A549 (cell line): ENCODE data around the gene FARP2. TPM values are rescaled to one million over a fixed set of nuclear protein-coding genes. Genes with fewer than 3 reads are reported as not detected.

Experiments used
- ATAC-seq, 2 experiments: fragments of 200-7000 bp in 1 of 2; fragments of >200 bp in 1 of 2; cut with Nextera tagmentation in 1 of 2; cut with Tn5 transposase in 1 of 2; 3 replicates each; pipeline versions ENCODE4 v1.8.0 to v1.9.1; 2018 to 2020; ENCODE audit warnings: mild to moderate bottlenecking in 1 of 2, moderate library complexity in 1 of 2
- CTCF ChIA-PET: fragments of 300-600 bp; sonication (Branson Sonifier 250); formaldehyde crosslinking; extraction: SDS; loops from one replicate; lab custom pipeline; 2021; ENCODE audit warnings: antibody characterized with exemption, inconsistent platforms; lab: Yijun Ruan, JAX
- POLR2A ChIA-PET: fragments of 350-600 bp; formaldehyde crosslinking; extraction: SDS; loops from one replicate; lab custom pipeline; 2021; ENCODE audit warnings: antibody characterized with exemption, inconsistent platforms; lab: Yijun Ruan, JAX
- DNase-seq, 2 experiments: peaks; one replicate each; pipeline versions ENCODE4 v3.0.0 to v3.0.0-alpha.2; 2011 to 2016; ENCODE audit warnings: low read depth in 1 of 2, low spot score in 1 of 2
- FAIRE-seq: peaks from 2 replicates; lab custom pipeline; 2011; peaks lifted over from hg19 to GRCh38; lab: Jason Lieb, UNC
- H3K27ac ChIP-seq, 2 experiments: fragments of >200 bp; sonication (Bioruptor Twin); formaldehyde crosslinking; 3 replicates each; pipeline ENCODE4 v1.5.1; 2016 to 2017
- H3K4me1 ChIP-seq: fragments of >200 bp; sonication (Bioruptor Twin); formaldehyde crosslinking; 3 replicates; pipeline ENCODE4 v1.6.1; 2016
- H3K4me2 ChIP-seq: fragments of >200 bp; sonication (Bioruptor Twin); formaldehyde crosslinking; 3 replicates; pipeline ENCODE4 v1.6.1; 2016
- H3K4me3 ChIP-seq: fragments of >200 bp; sonication (Bioruptor Twin); formaldehyde crosslinking; 3 replicates; pipeline ENCODE4 v1.5.1; 2016
- H3K9me3 ChIP-seq: fragments of >200 bp; sonication (Bioruptor Twin); formaldehyde crosslinking; 3 replicates; pipeline ENCODE4 v1.6.1; 2016
- CBX2 ChIP-seq: fragments of 200-600 bp; sonication (generic); IDR thresholded peaks from 2 replicates; pipeline ENCODE4 v1.6.1; 2016; ENCODE audit warnings: low read depth, mild to moderate bottlenecking, borderline replicate concordance
- CEBPB ChIP-seq, 2 experiments: fragments of >200 bp in 1 of 2; sonication (Bioruptor Twin) in 1 of 2; formaldehyde crosslinking in 1 of 2; IDR thresholded peaks; 2 replicates each; pipeline ENCODE4 v1.6.1; 2012 to 2016
- EP300 ChIP-seq, 2 experiments: fragments of >200 bp; sonication (Bioruptor Twin); formaldehyde crosslinking; IDR thresholded peaks; 2 replicates in 1 of 2; 3 replicates in 1 of 2; pipeline ENCODE4 v1.6.1; 2016 to 2017
- FOSL2 ChIP-seq, 2 experiments: fragments of 450-650 bp in 1 of 2; fragments of >200 bp in 1 of 2; sonication (Bioruptor Twin) in 1 of 2; formaldehyde crosslinking; IDR thresholded peaks; 2 replicates each; pipeline versions ENCODE4 v1.5.0 to v1.6.1; 2016 to 2020; ENCODE audit warnings: mild to moderate bottlenecking in 1 of 2, moderate library complexity in 1 of 2
- HOXB13 ChIP-seq: fragments of 250-450 bp; sonication (Bioruptor Pico); IDR thresholded peaks from 2 replicates; pipeline ENCODE4 v1.5.0; 2020; ENCODE audit warnings: low read depth, mild to moderate bottlenecking, moderate library complexity
- JUN ChIP-seq, 2 experiments: fragments of >200 bp; sonication (Bioruptor Twin); formaldehyde crosslinking; IDR thresholded peaks; 2 replicates in 1 of 2; 3 replicates in 1 of 2; pipeline ENCODE4 v1.6.1; 2016 to 2017
- KDM5A ChIP-seq: fragments of 200-600 bp; sonication (generic); IDR thresholded peaks from 2 replicates; pipeline ENCODE4 v1.6.1; 2016; ENCODE audit warnings: antibody characterized with exemption, mild to moderate bottlenecking
- MAFK ChIP-seq: fragments of 450-650 bp; IDR thresholded peaks from 2 replicates; pipeline ENCODE4 v1.6.1; 2014; ENCODE audit not compliant: partially characterized antibody
- MYC ChIP-seq: IDR thresholded peaks from 2 replicates; pipeline ENCODE4 v1.6.1; 2012; ENCODE audit warnings: mild to moderate bottlenecking, inconsistent platforms, low read length, improper control_type of control experiment, borderline replicate concordance
- PHF8 ChIP-seq: fragments of 200-600 bp; sonication (generic); IDR thresholded peaks from 2 replicates; pipeline ENCODE4 v1.6.1; 2016; ENCODE audit warnings: low read depth, mild to moderate bottlenecking, antibody characterized with exemption, moderate library complexity, borderline replicate concordance
- POLR2A ChIP-seq: IDR thresholded peaks from 2 replicates; pipeline ENCODE4 v1.6.1; 2012; ENCODE audit warnings: mild to moderate bottlenecking, low read length
- RAD21 ChIP-seq, 2 experiments: fragments of >200 bp in 1 of 2; sonication (Bioruptor Twin) in 1 of 2; formaldehyde crosslinking in 1 of 2; IDR thresholded peaks in 1 of 2; conservative IDR thresholded peaks in 1 of 2; 2 replicates in 1 of 2; 3 replicates in 1 of 2; pipeline ENCODE4 v1.6.1; 2012 to 2018; ENCODE audit warnings: inconsistent platforms in 1 of 2
- RARB ChIP-seq: fragments of 250-450 bp; sonication (Bioruptor Pico); IDR thresholded peaks from 2 replicates; pipeline ENCODE4 v1.8.0; 2021; ENCODE audit warnings: mild to moderate bottlenecking, moderate library complexity
- SREBF2 ChIP-seq: fragments of 450-650 bp; IDR thresholded peaks from 2 replicates; pipeline ENCODE4 v1.6.1; 2014; ENCODE audit warnings: mild to moderate bottlenecking, moderate library complexity
- TFCP2L1 ChIP-seq: fragments of 250-450 bp; sonication (Bioruptor Pico); IDR thresholded peaks from 2 replicates; pipeline ENCODE4 v1.5.0; 2021; ENCODE audit warnings: mild to moderate bottlenecking
- ZSCAN20 ChIP-seq: fragments of 250-450 bp; sonication (Bioruptor Pico); IDR thresholded peaks from 2 replicates; pipeline ENCODE4 v1.8.0; 2022; ENCODE audit warnings: mild to moderate bottlenecking, moderate library complexity
- WGBS: methylation state at CpG from one replicate; pipeline ENCODE4 v1.1.6; 2017; ENCODE audit errors: missing lambda C conversion rate; 5-methylcytosine and 5-hydroxymethylcytosine counted together
- polyA plus RNA-seq, 4 experiments: library from polyadenylated mRNA; depleted of rRNA in 3 of 4; stranded (reverse); fragments of >200 nt; fragmentation: RNase III in 1 of 4; extraction: RNeasy Plus Mini Kit Qiagen cat#74134 plus additional on column Dnase treatment in 1 of 4; gene quantifications; 2 replicates in 3 of 4; 3 replicates in 1 of 4; pipeline ENCODE4 v1.2.3, GENCODE V29; 2011 to 2017
- TF ChIP-seq, protein P1 (sequence below): fragments of >200 bp; sonication (Bioruptor Twin); formaldehyde crosslinking; IDR thresholded peaks from 2 replicates; pipeline ENCODE4 v1.6.1; 2016
- TF ChIP-seq, protein P2 (sequence below): fragments of >200 bp; sonication (Bioruptor Twin); formaldehyde crosslinking; IDR thresholded peaks from 3 replicates; pipeline ENCODE4 v1.6.1; 2016
- TF ChIP-seq, protein P3 (sequence below): fragments of 150-350 bp; IDR thresholded peaks from 2 replicates; pipeline ENCODE4 v1.6.1; 2014; ENCODE audit warnings: low read depth, mild to moderate bottlenecking, low read length
- TF ChIP-seq, protein P4 (sequence below): IDR thresholded peaks from 2 replicates; pipeline ENCODE4 v1.6.1; 2012

FARP2 gene
- polyA plus RNA-seq, 2 of the 4 experiments (the other 2 are of a cell fraction), result 17.0 to 29.1 TPM

DNA sequence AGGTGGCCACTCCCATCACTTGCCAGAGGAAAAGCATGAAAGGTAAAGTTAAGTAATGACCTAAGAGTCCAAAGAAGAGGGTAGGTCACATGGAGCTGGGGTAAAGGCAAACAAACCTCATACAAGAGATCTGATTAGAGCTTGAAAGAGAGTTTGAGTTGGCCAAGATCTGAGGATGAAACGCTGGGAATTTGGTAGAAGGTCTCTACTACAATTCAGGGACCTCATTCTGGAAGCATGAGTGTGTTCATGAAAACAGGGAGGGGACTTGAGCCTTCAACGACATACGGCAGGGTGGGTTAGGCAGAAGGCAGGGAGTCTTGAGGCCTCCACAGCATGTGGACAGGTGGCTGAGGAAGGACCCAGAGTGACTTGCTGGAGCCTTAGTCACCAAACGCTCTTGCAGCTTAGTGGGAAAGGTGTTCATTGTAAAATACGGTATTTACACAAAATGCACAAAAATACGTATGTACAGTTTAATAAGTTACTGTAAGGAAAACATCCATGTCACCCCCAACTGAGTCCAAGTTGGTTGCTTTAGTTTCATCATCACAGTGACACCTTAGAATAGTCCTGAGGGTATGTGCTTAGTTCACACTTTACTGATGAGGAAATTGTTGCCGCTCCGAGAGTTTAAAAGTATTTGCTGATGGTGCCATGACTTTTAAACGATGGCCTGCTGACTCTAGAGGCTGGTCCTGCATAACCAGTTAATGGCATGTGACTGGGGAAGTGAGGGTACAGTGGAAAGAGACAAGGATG, 5.0 kb upstream of the FARP2 start:
- POLR2A ChIA-PET, result interaction anchor here (0.6 kb wide), 1 partner anchor 35 kb away, joined by 3 read pairs; no protein-coding TSS in a partner anchor
- ATAC-seq (peak in 1 of 2 experiments; percentile 10; a peak in 2 of 6 replicates), FAIRE-seq (no peak), DNase-seq (peak in 1 of 2 experiments; percentile 79)
- Histone ChIP-seq H3K27ac (peak overlapping the region; percentile 59 to 76), H3K4me1 (peaks cover 62% of the 10 kb centered on the region), H3K4me2 (peak overlapping the region; percentile 65), H3K9me3 (no peaks in the 10 kb centered on the region), H3K4me3 (peak overlapping the region; percentile 0; the same call in 2 of the 3 replicates)
- 6% methylated on average over 9 of the region's 9 CpGs for WGBS
- CTCF ChIA-PET, result interaction anchor here (1.6 to 1.9 kb wide), 2 partner anchors 35 to 527 kb away, joined by 3 to 4 read pairs; no protein-coding TSS in a partner anchor
- TF ChIP-seq, protein P1, sequence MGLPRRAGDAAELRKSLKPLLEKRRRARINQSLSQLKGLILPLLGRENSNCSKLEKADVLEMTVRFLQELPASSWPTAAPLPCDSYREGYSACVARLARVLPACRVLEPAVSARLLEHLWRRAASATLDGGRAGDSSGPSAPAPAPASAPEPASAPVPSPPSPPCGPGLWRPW, result 0 out of 2 replicates have a peak, but pooled peaks have one; percentile 42
- TF ChIP-seq MAFK (peak; percentile 5), MYC (no peak), RARB (CRISPR knock-in tag) (no peak), JUN (IDR thresholded peaks at IDR 0.05) (peak; percentile 46 to 60; a peak in 2 of 5 replicates), TFCP2L1 (no peak), CEBPB (IDR thresholded peaks at IDR 0.05) (peak; percentile 9 to 69; a peak in 1 of 4 replicates), PHF8 (no peak), SREBF2 (no peak), ZSCAN20 (no peak), CBX2 (no peak), KDM5A (no peak), EP300 (IDR thresholded peaks at IDR 0.05) (peak; percentile 60 to 69; a peak in 2 of 5 replicates)
- TF ChIP-seq, protein P2, sequence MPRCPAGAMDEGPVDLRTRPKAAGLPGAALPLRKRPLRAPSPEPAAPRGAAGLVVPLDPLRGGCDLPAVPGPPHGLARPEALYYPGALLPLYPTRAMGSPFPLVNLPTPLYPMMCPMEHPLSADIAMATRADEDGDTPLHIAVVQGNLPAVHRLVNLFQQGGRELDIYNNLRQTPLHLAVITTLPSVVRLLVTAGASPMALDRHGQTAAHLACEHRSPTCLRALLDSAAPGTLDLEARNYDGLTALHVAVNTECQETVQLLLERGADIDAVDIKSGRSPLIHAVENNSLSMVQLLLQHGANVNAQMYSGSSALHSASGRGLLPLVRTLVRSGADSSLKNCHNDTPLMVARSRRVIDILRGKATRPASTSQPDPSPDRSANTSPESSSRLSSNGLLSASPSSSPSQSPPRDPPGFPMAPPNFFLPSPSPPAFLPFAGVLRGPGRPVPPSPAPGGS, result peak; percentile 62; the same call in 1 of the 3 replicates
- TF ChIP-seq, protein P3, sequence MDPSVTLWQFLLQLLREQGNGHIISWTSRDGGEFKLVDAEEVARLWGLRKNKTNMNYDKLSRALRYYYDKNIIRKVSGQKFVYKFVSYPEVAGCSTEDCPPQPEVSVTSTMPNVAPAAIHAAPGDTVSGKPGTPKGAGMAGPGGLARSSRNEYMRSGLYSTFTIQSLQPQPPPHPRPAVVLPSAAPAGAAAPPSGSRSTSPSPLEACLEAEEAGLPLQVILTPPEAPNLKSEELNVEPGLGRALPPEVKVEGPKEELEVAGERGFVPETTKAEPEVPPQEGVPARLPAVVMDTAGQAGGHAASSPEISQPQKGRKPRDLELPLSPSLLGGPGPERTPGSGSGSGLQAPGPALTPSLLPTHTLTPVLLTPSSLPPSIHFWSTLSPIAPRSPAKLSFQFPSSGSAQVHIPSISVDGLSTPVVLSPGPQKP, result no peak
- TF ChIP-seq, protein P4, sequence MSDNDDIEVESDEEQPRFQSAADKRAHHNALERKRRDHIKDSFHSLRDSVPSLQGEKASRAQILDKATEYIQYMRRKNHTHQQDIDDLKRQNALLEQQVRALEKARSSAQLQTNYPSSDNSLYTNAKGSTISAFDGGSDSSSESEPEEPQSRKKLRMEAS, result 0 out of 2 replicates have a peak, but pooled peaks have one; percentile 23

DNA sequence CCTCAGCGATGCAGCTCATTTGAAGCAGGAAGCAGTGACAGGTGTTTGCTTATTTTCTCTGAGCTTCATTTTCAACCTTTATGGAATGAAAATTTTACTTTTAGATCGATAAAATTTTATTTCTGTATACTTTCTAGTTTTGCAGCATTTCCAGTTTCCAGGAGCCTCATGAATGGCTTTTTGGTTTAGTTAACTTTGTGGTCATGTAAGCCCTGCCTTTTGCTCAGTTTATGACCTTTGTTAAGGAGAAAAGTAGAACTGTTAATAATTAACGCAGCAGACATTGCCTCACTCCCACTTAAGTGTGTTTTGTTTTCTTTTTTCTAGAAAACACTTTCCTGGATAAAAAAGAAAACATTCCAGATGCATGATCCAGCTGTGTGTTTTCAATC, 4.4 kb upstream of the FARP2 start:
- H3K9me3 ChIP-seq, result no peaks in the 10 kb centered on the region
- WGBS, result 4% methylated on average over 3 of the region's 3 CpGs
- ATAC-seq, result no peak
- peak overlapping the region; percentile 13 for H3K4me3 ChIP-seq
- DNase-seq, result peak in 1 of 2 experiments; percentile 64
- peak overlapping the region; percentile 59 to 76 for H3K27ac ChIP-seq
- POLR2A ChIA-PET, result no interaction called here
- peaks cover 62% of the 10 kb centered on the region for H3K4me1 ChIP-seq
- FAIRE-seq, result no peak
- peak overlapping the region; percentile 65 for H3K4me2 ChIP-seq
- CTCF ChIA-PET, result interaction anchor here (1.6 kb wide), 1 partner anchor 527 kb away, joined by 3 read pairs; no protein-coding TSS in a partner anchor
- TF ChIP-seq CEBPB (IDR thresholded peaks at IDR 0.05), result peak; percentile 56 to 73; a peak in 2 of 4 replicates
- TF ChIP-seq FOSL2 (IDR thresholded peaks at IDR 0.05), result no peak
- TF ChIP-seq FOSL2 (CRISPR knock-in tag; IDR thresholded peaks at IDR 0.05), result no peak
- TF ChIP-seq, protein P3, result no peak
- TF ChIP-seq HOXB13 (CRISPR knock-in tag), result no peak
- no peak for TF ChIP-seq JUN (IDR thresholded peaks at IDR 0.05)
- TF ChIP-seq RAD21 (conservative IDR thresholded peaks at IDR 0.05 in 1 of 2, IDR thresholded peaks at IDR 0.05 in 1 of 2), result no peak
- TF ChIP-seq POLR2A, result no peak
